GM12878 (cell line): ENCODE results near the gene OR2AE1. TPM values are rescaled to one million over a fixed set of nuclear protein-coding genes. Genes with fewer than 3 reads are reported as not detected.

ENCODE experiments used
- BCL11A ChIP-seq: IDR thresholded peaks from 2 replicates; pipeline ENCODE4 v1.6.1; 2011; ENCODE audit warnings: low read depth, low read length
- CUX1 ChIP-seq: IDR thresholded peaks from 2 replicates; pipeline ENCODE4 v1.6.1; 2012; ENCODE audit warnings: improper control_type of control experiment, low read depth, low read length; ENCODE audit not compliant: insufficient replicate concordance
- EGR1 ChIP-seq, 2 experiments: IDR thresholded peaks; 1 replicate in 1 of 2; 2 replicates in 1 of 2; pipeline ENCODE4 v1.6.1; 2011 to 2012; ENCODE audit warnings: low read depth in 2 of 2, low read length in 2 of 2, borderline replicate concordance in 1 of 2, mild to moderate bottlenecking in 1 of 2, moderate library complexity in 1 of 2
- FOXM1 ChIP-seq: IDR thresholded peaks from 2 replicates; pipeline ENCODE4 v1.6.1; 2012; ENCODE audit warnings: low read depth, mild to moderate bottlenecking, inconsistent platforms, low read length, moderate library complexity
- HCFC1 ChIP-seq: fragments of 150-350 bp; IDR thresholded peaks from 2 replicates; pipeline ENCODE4 v1.6.1; 2014; ENCODE audit warnings: low read length
- HSF1 ChIP-seq: fragments of 150-350 bp; IDR thresholded peaks from 2 replicates; pipeline ENCODE4 v1.6.1; 2014; ENCODE audit warnings: mild to moderate bottlenecking, low read depth, low read length
- JUNB ChIP-seq: IDR thresholded peaks from 2 replicates; pipeline ENCODE4 v1.6.1; 2016; ENCODE audit warnings: antibody characterized with exemption, mild to moderate bottlenecking
- JUND ChIP-seq: IDR thresholded peaks from 2 replicates; pipeline ENCODE4 v1.6.1; 2012; ENCODE audit warnings: low read depth, mild to moderate bottlenecking, low read length, improper control_type of control experiment, moderate library complexity
- LARP7 ChIP-seq: fragments of 450-650 bp; IDR thresholded peaks from 2 replicates; pipeline ENCODE4 v1.6.1; 2017; ENCODE audit warnings: mild to moderate bottlenecking
- MLLT1 ChIP-seq: fragments of 450-650 bp; IDR thresholded peaks from 2 replicates; pipeline ENCODE4 v1.6.1; 2016; ENCODE audit warnings: mild to moderate bottlenecking
- MTA2 ChIP-seq: fragments of 450-650 bp; IDR thresholded peaks from 2 replicates; pipeline ENCODE4 v1.6.1; 2016; ENCODE audit warnings: low read depth, mild to moderate bottlenecking, moderate library complexity
- MYB ChIP-seq: fragments of 150-350 bp; IDR thresholded peaks from 2 replicates; pipeline ENCODE4 v1.6.1; 2014; ENCODE audit warnings: mild to moderate bottlenecking, low read depth, low read length, borderline replicate concordance
- NBN ChIP-seq: fragments of 450-650 bp; IDR thresholded peaks from 2 replicates; pipeline ENCODE4 v1.6.1; 2016
- NR2F1 ChIP-seq: fragments of 450-650 bp; conservative IDR thresholded peaks from 2 replicates; pipeline ENCODE4 v1.6.1; 2017; ENCODE audit warnings: mild to moderate bottlenecking
- POU2F2 ChIP-seq: IDR thresholded peaks from 3 replicates; pipeline ENCODE4 v1.6.1; 2011; ENCODE audit warnings: low read depth, mild to moderate bottlenecking, low read length, borderline replicate concordance
- RELB ChIP-seq: fragments of 450-650 bp; IDR thresholded peaks from 2 replicates; pipeline ENCODE4 v1.6.1; 2017; ENCODE audit warnings: low read depth, mild to moderate bottlenecking, moderate library complexity
- SMAD5 ChIP-seq: IDR thresholded peaks from 2 replicates; pipeline ENCODE4 v1.6.1; 2016; ENCODE audit warnings: antibody characterized with exemption, low read depth
- STAT3 ChIP-seq: IDR thresholded peaks from 2 replicates; pipeline ENCODE4 v1.6.1; 2011; ENCODE audit warnings: low read depth, low read length, improper control_type of control experiment
- TARDBP ChIP-seq: IDR thresholded peaks from 2 replicates; pipeline ENCODE4 v1.6.1; 2016; ENCODE audit warnings: borderline replicate concordance
- ZNF24 ChIP-seq: fragments of 450-650 bp; IDR thresholded peaks from 2 replicates; pipeline ENCODE4 v1.6.1; 2017; ENCODE audit warnings: antibody characterized with exemption, mild to moderate bottlenecking
- ZNF384 ChIP-seq: IDR thresholded peaks from 2 replicates; pipeline ENCODE4 v1.6.1; 2012; ENCODE audit warnings: low read depth, mild to moderate bottlenecking, low read length, improper control_type of control experiment, borderline replicate concordance
- polyA plus RNA-seq, 11 experiments: library from polyadenylated mRNA; depleted of rRNA in 4 of 11; unstranded in 6 of 11; stranded (reverse) in 5 of 11; fragments of >200 nt; fragmentation: Nextera tagmentation in 4 of 11; fragmentation: Illumina TruSeq in 1 of 11; extraction: Ambion mirVana in 4 of 11; extraction: Trizol in 1 of 11; gene quantifications; 1 replicate in 1 of 11; 2 replicates in 10 of 11; pipeline versions ENCODE4 v1.2.1 to v1.2.3, GENCODE V29; 2011 to 2016; ENCODE audit warnings: inconsistent platforms in 2 of 11, missing spikeins in 2 of 11, low read depth in 1 of 11
- total RNA-seq, 4 experiments: library from RNA; depleted of rRNA in 3 of 4; stranded (reverse); fragments of >200 nt in 3 of 4; fragmentation: Illumina TruSeq in 1 of 4; extraction: Trizol in 1 of 4; gene quantifications; 2 replicates each; pipeline versions ENCODE4 v1.2.1 to v1.2.3, GENCODE V29; 2013 to 2021

The OR2AE1 gene
- total and polyA plus RNA-seq, 10 of the 15 experiments (the other 5 are each of a cell fraction or from before 2014, with no cell fraction given): 0.05 to 0.34 (median 0.18) TPM; not detected in 4

GRCh38 chr7:99918959-99919813 is 42.4 kb upstream of the OR2AE1 start, which contains the start of gene TRIM4 (continued):
- TF ChIP-seq HSF1 (no peak), POU2F2 (peak; percentile 44; the same call in 1 of the 3 replicates), STAT3 (no peak), RELB (peak; percentile 64; the same call in 1 of the 2 replicates), NBN (peak; percentile 55; the same call in 1 of the 2 replicates), BCL11A (no peak), EGR1 (IDR thresholded peaks at IDR 0.05; ENCODE audit: borderline replicate concordance in 1 of 2, low read depth in 2 of 2, low read length in 2 of 2) (no peak), HCFC1 (peak; percentile 58), JUNB (no peak), FOXM1 (no peak), TARDBP (no peak), SMAD5 (peak; percentile 92), ZNF24 (no peak), MYB (no peak), NR2F1 (peak; percentile 43), JUND (0 out of 2 replicates have a peak, but pooled peaks have one; percentile 22), MTA2 (no peak), LARP7 (peak; percentile 98), MLLT1 (0 out of 2 replicates have a peak, but pooled peaks have one; percentile 61), CUX1 (no peak), ZNF384 (no peak)
